ENCODE results near the gene AMOTL2.

- no peak for TF ChIP-seq CTCF (IDR thresholded peaks at IDR 0.05; ENCODE audit: extremely low read depth in 1 of 2, insufficient read depth in 1 of 2, low read depth in 1 of 2, low read length in 2 of 2)
- TF ChIP-seq POLR2A (IDR thresholded peaks at IDR 0.05; ENCODE audit: low read depth, low read length), result no peak
- no peak for TF ChIP-seq EZH2 (IDR thresholded peaks at IDR 0.05; ENCODE audit: borderline replicate concordance, low read depth, low read length, severe bottlenecking)
Measured at GRCh38 chr3:134384963-134385362, 10.7 kb upstream of the AMOTL2 start.

Measured in endothelial cell of umbilical vein (primary cell).